NCI-H1436 (cell line): ENCODE results near the gene SCNM1.

Experiments
- DNase-seq: peaks from one replicate; lab custom pipeline; 2025; lab: John Stamatoyannopoulos, UW

The SCNM1 gene

GRCh38 chr1:151165738-151166504, at the start of gene SCNM1, which contains the start of gene LYSMD1:
Gene SCNM1, plus strand, starts transcription at chr1:151166144. Its CDS starts 9 bp downstream, at chr1:151166153.
Gene LYSMD1, minus strand, starts transcription at chr1:151165902. Its CDS starts 644 bp downstream, at chr1:151165258.
- peak; percentile 96 for DNase-seq

- DNase-seq = no peak
Measured at GRCh38 chr1:151124763-151125403, 41.1 kb upstream of the SCNM1 start.

GRCh38 chr1:151128800-151129199, 37.1 kb upstream of the SCNM1 start:
- DNase-seq = no peak

GRCh38 chr1:151130987-151131586, 34.9 kb upstream of the SCNM1 start:
- DNase-seq = no peak

- no peak for DNase-seq
Measured at GRCh38 chr1:151131701-151132334, 34.1 kb upstream of the SCNM1 start.

GRCh38 chr1:151132335-151133017, 33.5 kb upstream of the SCNM1 start:
- no peak for DNase-seq

- no peak for DNase-seq
Measured at GRCh38 chr1:151133018-151133806, 32.7 kb upstream of the SCNM1 start.

GRCh38 chr1:151134396-151134795, 31.5 kb upstream of the SCNM1 start:
- no peak for DNase-seq

GRCh38 chr1:151134991-151135390, 31.0 kb upstream of the SCNM1 start:
- no peak for DNase-seq

- no peak for DNase-seq
Measured at GRCh38 chr1:151135433-151136385, 30.2 kb upstream of the SCNM1 start.

- DNase-seq = no peak
Measured at GRCh38 chr1:151137789-151138188, 28.2 kb upstream of the SCNM1 start.

- no peak for DNase-seq
Measured at GRCh38 chr1:151142411-151143056, 23.4 kb upstream of the SCNM1 start.

GRCh38 chr1:151143057-151143435, 22.9 kb upstream of the SCNM1 start:
- no peak for DNase-seq

GRCh38 chr1:151143986-151144385, 22.0 kb upstream of the SCNM1 start:
- DNase-seq = no peak

- no peak for DNase-seq
Measured at GRCh38 chr1:151144474-151145303, 21.3 kb upstream of the SCNM1 start.

- no peak for DNase-seq
Measured at GRCh38 chr1:151145304-151146071, 20.5 kb upstream of the SCNM1 start.

- DNase-seq = no peak
Measured at GRCh38 chr1:151146072-151146411, 19.9 kb upstream of the SCNM1 start.
